Sciatic nerve (tissue), 2 donors: ENCODE results near the gene BLOC1S3. TPM values are rescaled to one million over a fixed set of nuclear protein-coding genes. Genes with fewer than 3 reads are reported as not detected.

Source experiments
- ATAC-seq: fragments of 200-7000 bp; cut with Tn5 transposase; one replicate; pipeline ENCODE4 v1.9.1; 2020; ENCODE audit warnings: mild to moderate bottlenecking, moderate library complexity
- DNase-seq: peaks from one replicate; pipeline ENCODE4 v3.0.0-alpha.2; 2020; ENCODE audit warnings: low spot score
- intact Hi-C: fragments of 100-400 bp; cut with DNase I; formaldehyde crosslinking; loops from one replicate; pipeline ENCODE4 v1.14.2; 2022
- total RNA-seq: library from RNA; stranded (reverse); fragmentation: NEBNext Ultra II Directional; extraction: Animal tissue kit (Norgen Biotek cat#: 25700); gene quantifications from one replicate; pipeline ENCODE4 v1.2.1, GENCODE V29; 2021
- donor health status: DM: no; HTN: no; CAD: no.
- donor health status: DM: no; HTN: no; CAD: no.

The BLOC1S3 gene
- total RNA-seq, 1 donor from 2014 or later, result 13.0 TPM

DNA sequence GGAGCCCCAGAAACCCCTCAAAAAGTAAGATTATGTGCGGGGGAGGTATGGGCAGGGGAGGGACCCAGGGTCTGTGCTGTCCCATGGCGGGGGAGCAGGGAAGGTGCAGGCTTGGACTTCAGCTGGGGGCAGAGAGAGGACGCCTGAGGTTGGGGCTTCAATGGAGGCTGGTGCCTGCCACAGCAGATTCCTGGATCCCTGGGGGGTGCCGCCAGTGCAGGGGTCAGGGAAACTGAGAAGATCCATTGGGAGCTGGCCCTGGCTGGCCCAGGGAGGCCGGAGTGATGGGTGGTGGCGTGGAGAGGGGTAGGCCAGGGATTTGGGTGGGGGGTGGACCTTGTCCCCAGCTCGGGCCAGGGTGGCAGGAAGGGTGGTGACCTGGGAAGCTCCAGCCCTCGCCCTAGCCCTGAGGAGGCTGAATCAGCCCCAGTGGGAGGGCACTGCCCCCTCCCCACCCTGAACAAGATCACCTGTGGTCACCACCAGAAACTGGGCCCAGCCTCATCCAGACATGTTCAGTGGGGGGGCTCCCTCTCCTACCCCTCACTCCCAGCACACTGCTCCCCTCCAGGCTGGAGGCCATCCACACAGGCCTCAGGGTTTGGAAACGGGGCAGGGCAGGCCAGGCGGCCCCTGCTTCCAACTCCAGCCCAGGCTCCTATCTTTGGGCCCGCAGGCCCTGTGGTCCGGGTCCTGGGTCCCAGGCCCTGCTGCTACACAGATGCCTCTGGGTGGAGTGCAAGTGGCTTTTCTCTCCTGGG lies 19.2 kb upstream of the BLOC1S3 start:
- no peak for DNase-seq
- intact Hi-C loops, result no loop called here
- ATAC-seq, result no peak

DNA sequence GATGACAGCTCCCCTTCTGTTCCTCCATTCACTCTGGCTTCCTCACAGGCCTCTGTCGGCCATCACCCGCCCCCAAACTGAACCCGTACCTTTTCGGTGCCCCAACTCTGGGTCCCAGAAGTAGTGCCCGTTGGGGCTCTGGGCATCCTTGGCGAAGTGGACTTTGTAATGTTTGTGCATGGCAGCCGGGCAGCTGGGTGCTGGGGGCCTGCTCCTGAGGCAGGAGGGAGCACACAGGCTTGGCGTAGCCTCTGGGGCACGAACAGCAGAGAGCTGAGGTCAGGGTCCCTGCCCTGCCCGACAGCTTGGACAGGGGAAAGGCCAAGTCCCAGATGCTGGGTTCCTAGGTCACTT lies 18.6 kb upstream of the BLOC1S3 start:
- ATAC-seq, result no peak
- intact Hi-C loops, result no loop called here
- no peak for DNase-seq

DNA sequence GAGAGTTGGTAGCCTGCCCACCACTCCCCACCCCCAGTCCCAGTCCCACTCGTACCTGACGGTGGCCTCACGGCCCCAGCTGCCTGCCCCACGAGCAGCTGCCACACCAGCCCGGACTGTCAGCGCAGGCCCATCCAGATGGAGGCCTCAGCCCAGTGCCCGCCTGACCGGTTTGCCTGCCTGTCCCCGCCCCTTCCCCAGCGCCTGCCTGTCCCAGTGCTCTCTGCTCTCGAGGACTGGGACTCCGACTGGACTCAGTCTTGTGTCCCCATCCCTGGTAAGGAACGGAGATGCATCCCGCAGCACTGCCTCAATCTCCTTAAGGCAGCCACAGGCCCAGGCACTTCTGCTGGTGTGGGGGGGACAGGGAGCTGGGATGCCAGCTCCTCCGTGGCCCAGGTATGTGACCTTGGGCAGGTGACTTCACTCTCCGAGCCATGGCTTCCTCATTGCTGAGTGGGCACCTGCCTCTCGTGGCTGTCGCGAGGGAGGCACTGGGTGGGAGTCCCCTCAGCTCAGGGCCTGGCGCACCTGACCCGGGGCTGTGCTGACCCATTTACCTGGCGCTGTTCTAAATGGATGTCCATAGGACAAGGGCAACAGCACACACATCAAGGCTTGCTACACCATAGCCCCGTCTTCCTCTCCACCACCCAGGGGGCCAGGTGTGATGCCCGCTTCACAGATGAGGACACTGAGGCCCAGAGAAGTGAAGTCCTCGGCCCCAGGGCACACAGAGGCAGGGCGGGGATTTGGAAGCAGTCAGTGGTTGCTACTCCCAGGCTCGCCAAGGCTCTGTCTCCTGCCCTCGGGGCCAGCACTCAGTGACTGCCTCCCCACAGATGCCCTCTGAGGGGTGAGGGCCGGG lies 17.5 kb upstream of the BLOC1S3 start, which contains the start of gene NKPD1:
TSS of gene NKPD1 (minus strand) at position 113 of the 868 bp plus-strand sequence. CDS start 832 bp downstream, outside the sequence.
- intact Hi-C loops, result no loop called here
- no peak for ATAC-seq
- DNase-seq, result no peak

DNA sequence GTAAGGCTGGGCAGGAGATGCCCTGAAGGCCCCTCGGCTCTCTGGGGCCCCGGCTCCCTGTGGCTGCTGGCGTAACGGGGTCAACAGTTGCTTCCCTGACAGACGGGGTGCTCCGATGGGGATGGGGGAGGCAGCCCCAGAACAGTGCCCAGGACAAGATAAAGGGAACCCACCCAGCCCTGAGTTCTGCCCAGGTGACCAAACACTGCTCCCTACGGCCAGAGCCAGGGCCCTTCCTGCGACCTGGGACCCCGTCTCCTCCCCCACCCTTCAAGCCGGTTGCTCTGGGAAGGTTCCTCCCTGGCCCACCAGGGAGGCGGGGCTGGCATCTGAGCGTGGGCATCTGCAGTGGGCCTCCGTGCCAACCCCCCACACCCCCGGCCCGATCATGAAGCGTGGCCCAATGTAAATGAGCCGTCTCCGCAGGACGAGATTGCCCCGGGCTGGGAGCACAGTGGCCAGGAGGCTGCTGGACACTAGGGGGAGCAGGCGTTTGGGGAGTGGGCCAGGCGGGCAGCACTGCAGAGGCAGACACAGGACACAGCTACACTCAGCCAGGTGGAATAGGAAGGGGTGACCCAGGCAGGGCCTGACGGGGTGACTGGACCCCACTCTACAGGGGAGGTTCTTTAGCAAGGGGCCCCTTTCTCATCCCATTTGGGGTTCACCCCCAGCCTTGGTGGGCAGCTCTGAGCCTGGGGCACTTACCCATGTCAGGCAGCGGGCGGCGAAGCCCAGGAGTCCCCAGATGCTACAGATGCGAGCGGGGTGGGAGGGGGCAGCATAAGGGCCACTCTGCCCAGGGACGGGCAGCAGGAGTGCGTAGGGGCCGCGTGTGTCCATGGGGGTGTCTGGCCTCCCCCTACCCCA lies 16.6 kb upstream of the BLOC1S3 start:
- no peak for DNase-seq

DNA sequence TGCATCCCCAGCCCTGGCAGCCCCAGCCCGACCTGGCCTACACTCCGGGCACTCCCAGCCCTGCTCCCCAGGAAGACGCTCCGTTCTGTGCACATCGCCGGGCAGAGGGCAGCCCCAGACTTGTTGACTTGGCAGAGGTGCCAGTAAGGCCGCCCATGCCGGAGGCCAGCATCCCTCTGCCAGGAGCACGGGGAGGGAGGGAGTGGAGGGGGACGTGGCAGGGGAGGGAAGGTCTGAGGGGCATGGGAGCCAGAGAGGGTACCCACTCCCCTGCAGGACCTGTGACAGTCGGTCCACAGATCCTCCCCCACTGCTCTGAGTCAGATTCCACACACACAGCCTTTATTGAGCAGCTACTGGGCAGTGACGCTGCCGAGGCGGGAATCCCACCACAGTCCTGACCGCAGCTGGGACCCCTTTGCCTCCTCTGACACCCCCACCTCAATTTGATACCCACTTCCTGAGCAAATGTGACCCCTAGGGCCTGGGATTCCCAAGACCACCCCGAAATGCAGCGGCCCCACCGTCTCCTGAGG lies 15.9 kb upstream of the BLOC1S3 start:
- ATAC-seq (no peak), DNase-seq (no peak)
- intact Hi-C loops, result no loop called here

More for the DNA sequence above, 16.6 kb upstream of the BLOC1S3 start:
- peak; percentile 53 for ATAC-seq
- intact Hi-C loops, result no loop called here

DNA sequence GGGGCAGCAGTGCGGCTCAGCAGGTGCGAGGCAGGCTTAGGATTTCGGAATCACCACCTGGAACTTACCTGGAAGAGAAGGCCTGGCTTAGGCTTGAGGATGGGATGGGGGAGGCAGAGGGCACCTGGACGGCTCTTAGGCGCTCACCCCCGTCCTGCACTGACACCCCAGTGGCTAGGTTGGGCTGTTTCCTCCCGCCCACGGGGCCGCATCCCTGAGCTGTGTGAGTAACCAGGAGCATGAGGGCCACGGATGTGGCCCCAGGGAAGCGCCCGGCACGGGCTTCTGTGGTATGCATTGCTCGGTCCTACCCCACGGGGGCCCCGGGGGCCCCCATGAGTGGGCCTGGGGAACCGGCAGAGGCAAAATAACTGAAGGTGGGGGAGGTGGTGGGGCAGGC lies 15.4 kb upstream of the BLOC1S3 start:
- no peak for DNase-seq
- no peak for ATAC-seq
- intact Hi-C loops, result no loop called here

DNA sequence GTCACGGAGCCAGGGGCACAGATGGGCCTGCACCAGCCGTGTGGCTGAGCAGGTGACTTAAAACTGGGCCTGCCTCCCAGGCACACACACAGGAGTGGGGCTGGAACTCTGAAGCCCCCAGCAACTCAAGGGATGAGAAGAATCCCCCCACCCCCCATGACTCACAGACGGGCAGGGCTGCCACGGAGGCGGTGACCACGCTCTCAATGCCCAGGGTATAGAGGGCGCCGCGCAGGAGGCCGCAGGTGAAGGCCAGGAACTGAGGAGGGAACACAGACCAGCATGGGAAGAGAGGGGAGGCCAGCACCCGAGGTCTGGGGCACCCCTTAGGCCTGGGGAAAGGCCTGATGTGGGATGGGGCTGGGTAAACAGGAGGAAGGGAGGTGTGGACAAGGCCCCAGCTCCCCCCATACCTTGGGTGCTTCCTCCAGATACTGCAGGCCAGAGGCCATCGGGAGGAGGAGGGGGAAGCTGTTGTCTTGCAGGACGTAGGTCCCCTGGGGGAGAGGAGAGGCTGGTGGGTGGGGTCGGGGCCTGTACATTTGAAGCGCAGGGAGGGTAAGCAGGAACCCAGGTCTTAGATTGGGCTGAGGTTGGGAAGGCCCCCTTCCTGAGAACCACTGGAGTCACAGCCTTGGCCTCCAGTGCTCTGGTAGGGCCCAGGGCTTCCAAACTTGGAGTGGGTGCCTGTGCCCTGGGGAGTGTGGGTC lies 14.7 kb upstream of the BLOC1S3 start:
- no peak for ATAC-seq
- intact Hi-C loops, result no loop called here

DNA sequence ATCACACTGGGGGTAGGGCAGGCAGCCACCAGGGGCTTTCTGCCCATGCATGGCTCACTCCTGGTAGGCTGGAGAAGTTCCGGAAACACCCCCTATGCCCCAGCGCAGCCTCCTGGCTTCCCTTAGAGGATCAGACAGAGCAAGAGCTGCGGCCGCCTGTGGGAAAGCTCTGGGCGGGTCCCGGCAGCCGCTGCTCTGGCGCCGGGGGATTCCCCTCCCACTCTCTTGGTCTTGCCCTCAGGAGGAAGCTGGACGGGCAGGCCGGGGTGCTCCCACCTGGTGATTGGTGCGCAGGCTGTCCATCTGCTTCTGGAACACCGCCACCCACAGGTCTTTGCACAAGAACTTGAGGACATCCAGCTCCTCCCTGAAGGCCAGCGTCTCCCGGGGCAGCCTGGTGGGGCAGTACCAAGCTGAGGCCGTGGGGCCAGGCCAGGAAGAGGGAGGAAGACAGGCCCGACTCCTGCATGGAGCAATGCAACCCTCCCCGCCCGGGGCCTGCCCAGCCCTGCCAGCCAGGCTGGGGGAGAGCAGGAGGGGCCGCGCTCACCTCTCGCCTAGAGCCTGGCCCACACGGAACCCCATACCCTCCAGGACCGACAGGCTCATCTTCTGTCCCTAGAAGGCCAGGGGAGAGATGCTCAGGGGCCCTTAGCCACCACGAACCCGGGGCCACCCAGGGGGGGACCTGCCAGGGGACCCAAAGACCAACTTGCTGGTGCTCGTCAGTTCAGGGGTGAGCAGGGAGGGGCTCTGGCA lies 13.8 kb upstream of the BLOC1S3 start:
- no peak for DNase-seq
- intact Hi-C loops, result no loop called here
- peak; percentile 47 for ATAC-seq

More for the DNA sequence above, 14.7 kb upstream of the BLOC1S3 start:
- no peak for DNase-seq

DNA sequence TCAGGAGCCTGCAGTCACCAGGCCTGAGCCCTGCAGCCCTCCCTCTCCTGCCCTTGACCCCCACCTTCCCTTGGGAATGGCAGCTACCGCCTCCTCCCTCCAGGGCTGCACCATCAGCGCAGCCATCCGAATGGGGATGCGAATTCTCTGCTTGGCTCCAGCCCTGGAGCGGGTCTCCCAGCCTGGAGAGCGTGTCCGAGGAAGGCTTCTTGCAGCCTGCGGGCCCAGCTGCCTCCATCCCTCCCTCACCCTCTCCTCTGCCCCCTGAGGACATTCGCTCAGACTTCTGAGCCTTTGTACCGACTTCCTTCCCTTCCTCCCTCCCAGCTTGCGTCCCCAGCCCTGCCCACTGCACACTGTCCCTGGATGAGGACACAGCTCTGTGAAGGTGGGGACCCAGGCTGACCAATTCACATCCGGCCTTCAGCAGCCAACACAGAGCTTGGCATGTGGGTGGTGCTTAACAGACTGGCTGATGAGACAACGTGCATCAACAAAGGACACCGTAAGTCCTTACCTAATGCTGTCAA lies 11.8 kb upstream of the BLOC1S3 start:
- DNase-seq (no peak), ATAC-seq (no peak)
- intact Hi-C loops, result no loop called here

DNA sequence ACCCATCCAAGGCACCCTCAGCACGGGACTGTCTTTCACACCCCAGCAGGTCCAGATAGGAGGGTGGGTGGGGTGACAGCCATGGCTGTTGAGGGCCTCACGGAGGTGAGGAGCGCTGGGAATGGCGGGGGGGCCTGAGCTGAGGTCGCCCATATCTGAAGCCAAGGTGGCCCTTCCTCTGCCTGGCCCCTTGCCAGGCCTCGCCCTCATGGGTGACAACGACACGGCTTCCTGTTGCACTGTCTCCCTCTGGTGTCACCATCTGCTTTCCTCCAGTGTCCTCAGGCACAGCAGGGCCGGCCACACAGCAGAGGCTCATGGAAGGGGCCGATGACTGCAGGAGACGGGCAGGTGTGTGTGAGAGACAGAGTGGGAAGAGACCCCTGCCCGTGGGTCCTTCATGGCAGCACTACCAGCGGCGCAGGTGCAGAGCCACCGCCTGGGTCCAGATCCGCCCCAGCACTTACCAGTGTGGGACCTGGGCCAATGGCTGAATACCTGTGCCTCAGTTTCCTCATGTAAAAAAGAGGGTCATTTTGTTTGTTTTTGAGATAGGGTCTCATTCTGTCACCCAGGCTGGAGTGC lies 9.7 kb upstream of the BLOC1S3 start:
- intact Hi-C loops, result no loop called here
- ATAC-seq, result no peak
- no peak for DNase-seq

DNA sequence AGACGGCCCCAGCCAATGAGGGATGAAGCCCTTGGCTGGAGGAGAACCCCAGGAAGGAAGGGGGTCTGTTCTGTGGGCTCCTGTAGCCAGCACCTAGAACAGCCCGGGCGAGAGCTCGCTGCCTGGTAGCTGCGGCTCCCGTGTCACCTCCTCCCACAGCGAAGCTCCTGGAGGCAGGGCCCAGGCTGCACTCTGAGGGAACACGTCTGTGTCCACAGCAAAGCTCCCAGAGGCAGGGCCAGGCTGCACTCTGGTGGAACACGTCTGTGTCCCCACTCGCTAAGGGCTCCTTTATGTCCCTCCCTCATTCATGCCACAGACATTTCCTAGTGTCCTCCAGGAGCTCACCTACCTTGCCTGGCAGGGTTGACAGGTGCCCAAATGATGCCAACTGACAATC lies 9.0 kb upstream of the BLOC1S3 start:
- intact Hi-C loops, result no loop called here
- DNase-seq (no peak), ATAC-seq (no peak)

DNA sequence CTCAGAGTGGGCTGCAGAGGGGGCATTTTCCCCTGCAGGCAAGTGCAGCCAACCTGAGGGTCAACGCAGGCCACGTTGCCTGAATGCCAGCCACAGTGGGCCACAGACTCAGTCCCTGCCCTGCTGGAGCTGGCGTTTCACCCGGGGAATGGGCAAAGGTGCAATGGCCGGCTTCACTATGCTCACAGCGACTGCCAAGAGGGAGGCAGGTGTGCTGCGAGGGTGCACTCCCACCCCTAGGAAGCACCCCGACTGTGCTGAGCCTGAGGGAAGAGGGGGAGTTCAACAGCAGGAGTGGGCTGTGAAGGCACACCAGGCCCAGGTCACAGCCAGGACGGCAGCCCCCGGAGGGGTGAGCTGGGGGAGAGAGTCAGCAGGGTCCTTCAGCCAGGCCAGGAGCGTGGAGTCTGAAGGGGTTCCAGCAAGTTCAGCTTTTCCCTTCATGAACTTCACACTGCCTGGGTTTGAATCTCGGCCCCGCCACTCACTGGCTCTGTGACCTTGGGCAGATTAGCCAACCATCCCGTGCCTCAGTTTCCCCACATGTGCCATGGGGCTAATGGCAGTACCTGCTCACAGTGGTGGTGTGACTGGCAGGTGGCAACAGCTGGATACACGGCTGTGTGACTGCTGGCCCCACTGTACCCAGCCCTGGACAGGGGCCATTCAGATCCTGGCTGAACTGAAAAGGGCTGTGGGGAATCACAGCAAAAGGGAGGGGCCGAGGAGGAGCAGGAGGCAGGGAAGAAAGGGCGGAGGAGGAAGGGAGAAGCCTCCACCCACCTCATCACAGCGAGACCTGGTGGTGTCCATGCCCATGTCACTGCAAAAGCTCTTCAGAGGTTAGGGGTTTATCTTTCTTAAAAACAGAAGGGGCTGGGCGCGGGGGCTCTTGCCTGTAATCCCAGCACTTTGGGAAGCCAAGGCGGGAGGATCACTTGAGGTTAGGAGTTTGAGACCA lies 8.2 kb upstream of the BLOC1S3 start:
- ATAC-seq, result no peak
- DNase-seq, result no peak
- intact Hi-C loops, result no loop called here

DNA sequence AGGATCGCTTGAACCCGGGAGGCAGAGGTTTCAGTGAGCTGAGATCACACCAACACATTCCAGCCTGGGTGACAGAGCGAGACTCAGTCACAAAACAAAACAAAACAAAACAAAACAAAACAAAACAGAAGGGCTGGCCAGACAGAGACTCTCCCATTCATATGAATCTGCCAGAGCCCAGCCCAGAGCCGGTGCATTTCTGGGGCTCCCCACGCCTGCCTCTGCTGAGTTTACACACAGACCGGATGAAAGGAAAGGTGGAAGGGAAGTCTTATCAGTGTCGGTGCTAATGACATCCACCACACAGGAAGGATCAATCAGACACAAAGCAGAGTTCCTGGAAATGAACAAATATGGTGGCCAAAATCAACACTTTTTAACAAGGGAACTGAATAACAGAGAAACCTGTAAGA lies 7.4 kb upstream of the BLOC1S3 start:
- intact Hi-C loops, result no loop called here
- ATAC-seq (no peak), DNase-seq (no peak)

DNA sequence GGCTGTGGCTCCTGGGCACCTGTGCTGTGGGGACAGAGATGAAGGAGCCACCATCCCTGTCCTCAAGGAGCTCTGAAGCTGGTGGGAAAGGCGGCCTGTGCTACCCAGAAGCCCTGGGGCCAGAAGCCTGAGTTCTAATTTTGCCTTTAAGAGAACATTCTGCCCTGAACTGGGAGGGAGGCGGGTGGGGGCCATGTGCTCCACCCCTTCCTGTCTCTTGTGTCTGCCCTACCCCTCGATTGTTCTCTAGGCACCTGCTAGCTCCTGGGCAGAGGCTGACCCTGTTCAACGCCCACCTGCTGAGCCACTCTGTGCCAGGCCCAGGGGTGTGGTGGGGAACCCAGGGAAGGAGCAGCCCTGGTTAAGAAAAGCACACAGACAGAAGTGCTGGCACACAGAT lies 6.4 kb upstream of the BLOC1S3 start:
- DNase-seq, result no peak
- no peak for ATAC-seq
- intact Hi-C loops, result no loop called here

DNA sequence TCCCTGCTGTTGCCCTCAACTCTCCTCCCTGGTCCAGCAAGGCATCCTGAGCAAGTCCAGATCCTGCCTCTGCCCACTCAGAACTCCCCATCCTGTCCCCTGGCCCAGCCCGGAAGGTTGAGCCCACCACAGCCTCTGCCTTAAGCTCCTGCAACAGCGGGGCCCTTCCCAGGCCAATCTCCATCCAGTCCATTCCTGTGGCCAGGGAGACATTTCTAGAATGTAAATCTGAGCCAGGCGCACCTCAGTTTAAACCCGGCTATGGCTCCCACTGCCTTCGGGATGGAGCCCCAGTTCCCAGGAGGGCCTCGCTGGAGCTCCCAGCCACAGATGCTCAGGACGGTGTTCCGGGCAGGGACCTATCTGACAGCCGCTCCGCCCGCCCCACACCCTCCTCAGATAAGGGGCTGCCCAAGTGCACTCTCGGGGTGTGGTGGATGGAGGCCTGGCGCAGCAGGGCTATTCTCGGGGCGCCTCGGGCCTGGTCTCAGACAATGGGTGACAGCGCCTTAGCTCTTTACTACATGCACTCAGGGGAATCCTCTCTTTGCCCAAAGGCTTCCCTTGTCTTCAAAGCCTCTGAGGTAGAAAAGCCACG lies 5.9 kb upstream of the BLOC1S3 start:
- intact Hi-C loops, result no loop called here
- ATAC-seq, result no peak
- no peak for DNase-seq

DNA sequence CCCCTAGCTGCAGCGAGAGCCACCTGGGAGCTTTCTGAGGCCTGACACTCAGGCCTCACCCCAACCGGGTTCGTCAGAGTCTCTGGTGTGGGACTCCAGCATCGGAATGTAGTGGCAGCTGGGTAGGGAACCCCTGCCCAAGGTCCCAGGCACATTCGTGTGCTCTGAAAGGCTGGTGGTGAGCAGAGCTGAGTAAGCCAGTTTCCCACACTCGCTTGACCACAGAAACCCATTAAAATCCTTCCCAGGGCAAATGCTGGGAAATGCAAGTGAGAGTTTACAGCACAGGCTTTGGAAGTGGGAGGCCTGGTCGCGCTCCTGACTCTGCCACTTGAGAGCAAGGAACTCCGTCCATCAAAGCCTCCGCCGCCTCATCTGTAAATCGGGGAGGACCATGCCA lies 4.8 kb upstream of the BLOC1S3 start:
- no peak for ATAC-seq
- DNase-seq, result no peak
- intact Hi-C loops, result no loop called here
